Panc1 (cell line): ENCODE measurements around the gene L3MBTL2.

ENCODE experiments used
- CTCF ChIP-seq: fragments of 450-650 bp; IDR thresholded peaks from 2 replicates; pipeline ENCODE4 v1.5.1; 2017; ENCODE audit warnings: mild to moderate bottlenecking
- POLR2AphosphoS5 ChIP-seq: IDR thresholded peaks from 2 replicates; pipeline ENCODE4 v1.6.1; 2012; ENCODE audit warnings: mild to moderate bottlenecking, low read depth, low read length, moderate library complexity
- REST ChIP-seq, 2 experiments: IDR thresholded peaks; 2 replicates each; pipeline ENCODE4 v1.6.1; 2011 to 2012; ENCODE audit warnings: low read depth in 2 of 2, control low read depth in 1 of 2, low read length in 1 of 2, mild to moderate bottlenecking in 1 of 2, moderate library complexity in 1 of 2; ENCODE audit not compliant: insufficient read depth in 1 of 2
- SIN3A ChIP-seq: IDR thresholded peaks from 2 replicates; pipeline ENCODE4 v1.6.1; 2012; ENCODE audit warnings: low read depth, mild to moderate bottlenecking, low read length, moderate library complexity, borderline replicate concordance; ENCODE audit not compliant: insufficient read depth

- TF ChIP-seq POLR2AphosphoS5 = no peak
- TF ChIP-seq REST (IDR thresholded peaks at IDR 0.05; ENCODE audit: insufficient read depth in 1 of 2, low read depth in 2 of 2, low read length in 1 of 2) = no peak
- TF ChIP-seq CTCF = no peak
- no peak for TF ChIP-seq SIN3A
Observed at GRCh38 chr22:41240377-41241132, 35.4 kb downstream of the L3MBTL2 start, which contains the start of gene CHADL.
